Gastrocnemius medialis (tissue), 4 donors: Measurements from ENCODE around the gene ARHGAP6. TPM values are rescaled to one million over a fixed set of nuclear protein-coding genes. Genes with fewer than 3 reads are reported as not detected.

Source experiments
- ATAC-seq, 2 donors: fragments of 150-250 bp; one replicate each; pipeline ENCODE4 v1.9.1; 2016
- DNase-seq, 2 donors: peaks; one replicate each; pipeline ENCODE4 v3.0.0-alpha.2; 2019
- H3K27ac ChIP-seq, 4 donors: fragments of 200-600 bp; sonication (generic); 1 replicate in 1 of 4; 2 replicates in 3 of 4; pipeline ENCODE4 v1.5.1; 2016 to 2018; ENCODE audit warnings: mild to moderate bottlenecking in 2 of 4, moderate library complexity in 1 of 4
- H3K27me3 ChIP-seq, 3 donors: fragments of 200-600 bp; sonication (generic) in 2 of 3; 1 replicate in 1 of 3; 2 replicates in 2 of 3; pipeline versions ENCODE4 v1.5.1 to v1.6.0; 2016 to 2019; ENCODE audit warnings: mild to moderate bottlenecking in 1 of 3, moderate library complexity in 1 of 3
- H3K36me3 ChIP-seq, 2 donors: fragments of 200-600 bp; sonication (generic) in 1 of 2; one replicate each; pipeline ENCODE4 v1.5.1; 2017 to 2018
- H3K4me1 ChIP-seq, 2 donors: fragments of 200-600 bp; sonication (generic) in 1 of 2; one replicate each; pipeline ENCODE4 v1.5.1; 2016 to 2017; ENCODE audit warnings: mild to moderate bottlenecking in 2 of 2
- H3K4me3 ChIP-seq, 4 donors: fragments of 200-600 bp; sonication (generic) in 3 of 4; 1 replicate in 1 of 4; 2 replicates in 3 of 4; pipeline ENCODE4 v1.5.1; 2016 to 2019; ENCODE audit warnings: mild to moderate bottlenecking in 2 of 4
- H3K9me3 ChIP-seq, 3 donors: fragments of 200-600 bp; sonication (generic) in 2 of 3; 1 replicate in 1 of 3; 2 replicates in 2 of 3; pipeline ENCODE4 v1.5.1; 2016 to 2019
- POLR2A ChIP-seq, 2 donors: fragments of 450-650 bp; IDR thresholded peaks; one replicate each; pipeline ENCODE4 v1.6.1; 2017; ENCODE audit warnings: antibody characterized with exemption in 2 of 2, mild to moderate bottlenecking in 2 of 2, moderate library complexity in 2 of 2
- in situ Hi-C, 4 donors: fragments of 200-750 bp; cut with MboI; loops; one replicate each; pipeline versions ENCODE4 v1.15.0 to v1.8.0; 2017; ENCODE audit warnings: low sequenced_read_pairs in 4 of 4
- intact Hi-C: fragments of 100-400 bp; cut with DNase I; formaldehyde crosslinking; loops from one replicate; pipeline ENCODE4 v1.15.1; 2023; ENCODE audit warnings: low total_unique reads
- total RNA-seq, 4 donors: library from RNA; depleted of rRNA; stranded (reverse); fragments of >200 nt; gene quantifications; one replicate each; pipeline versions ENCODE4 v1.1.0 to v1.2.3, GENCODE V29; 2016
- TF ChIP-seq, protein P1 (sequence below), 5 experiments: fragments of 450-650 bp in 3 of 5; fragments of 200-600 bp in 2 of 5; sonication (generic) in 2 of 5; IDR thresholded peaks in 4 of 5; conservative IDR thresholded peaks in 1 of 5; 1 replicate in 4 of 5; 2 replicates in 1 of 5; pipeline ENCODE4 v1.5.1; 2016 to 2019; ENCODE audit warnings: antibody characterized with exemption in 5 of 5, mild to moderate bottlenecking in 3 of 5, moderate library complexity in 3 of 5

The ARHGAP6 gene
- total RNA-seq, 4 donors from 2014 or later, result 10.7 to 18.0 (median 14.9) TPM

DNA sequence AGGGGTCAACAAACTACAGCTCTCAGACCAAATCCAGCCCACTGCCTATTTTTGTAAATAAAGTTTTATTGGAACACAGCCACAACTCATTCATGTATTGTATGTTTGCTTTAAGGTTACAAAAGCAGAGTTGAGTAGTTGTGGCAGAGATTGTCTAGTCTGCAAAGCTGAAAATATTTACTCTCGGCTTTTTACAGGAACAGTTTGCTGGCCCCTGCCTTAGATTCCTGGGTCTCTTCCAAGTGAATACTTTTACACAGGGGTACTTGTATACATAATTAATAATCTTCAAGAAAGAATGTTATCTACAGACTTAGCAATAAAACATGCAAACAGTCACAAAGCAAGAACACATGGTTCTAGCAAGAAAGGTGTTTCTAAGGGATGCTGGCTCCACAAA, 218.3 kb downstream of the ARHGAP6 start:
- in situ Hi-C loops, result no loop called here
- no peak for TF ChIP-seq POLR2A (IDR thresholded peaks at IDR 0.05)
- TF ChIP-seq, protein P1, sequence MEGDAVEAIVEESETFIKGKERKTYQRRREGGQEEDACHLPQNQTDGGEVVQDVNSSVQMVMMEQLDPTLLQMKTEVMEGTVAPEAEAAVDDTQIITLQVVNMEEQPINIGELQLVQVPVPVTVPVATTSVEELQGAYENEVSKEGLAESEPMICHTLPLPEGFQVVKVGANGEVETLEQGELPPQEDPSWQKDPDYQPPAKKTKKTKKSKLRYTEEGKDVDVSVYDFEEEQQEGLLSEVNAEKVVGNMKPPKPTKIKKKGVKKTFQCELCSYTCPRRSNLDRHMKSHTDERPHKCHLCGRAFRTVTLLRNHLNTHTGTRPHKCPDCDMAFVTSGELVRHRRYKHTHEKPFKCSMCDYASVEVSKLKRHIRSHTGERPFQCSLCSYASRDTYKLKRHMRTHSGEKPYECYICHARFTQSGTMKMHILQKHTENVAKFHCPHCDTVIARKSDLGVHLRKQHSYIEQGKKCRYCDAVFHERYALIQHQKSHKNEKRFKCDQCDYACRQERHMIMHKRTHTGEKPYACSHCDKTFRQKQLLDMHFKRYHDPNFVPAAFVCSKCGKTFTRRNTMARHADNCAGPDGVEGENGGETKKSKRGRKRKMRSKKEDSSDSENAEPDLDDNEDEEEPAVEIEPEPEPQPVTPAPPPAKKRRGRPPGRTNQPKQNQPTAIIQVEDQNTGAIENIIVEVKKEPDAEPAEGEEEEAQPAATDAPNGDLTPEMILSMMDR (IDR thresholded peaks at IDR 0.05 in 4 of 5, conservative IDR thresholded peaks at IDR 0.05 in 1 of 5), result no peak
- Histone ChIP-seq H3K27ac (no peak overlapping the region), H3K4me3 (no peak overlapping the region), H3K4me1 (no peaks in the 10 kb centered on the region), H3K36me3 (no peaks in the 10 kb centered on the region), H3K9me3 (no peaks in the 10 kb centered on the region), H3K27me3 (no peaks in the 10 kb centered on the region)
- DNase-seq (no peak), ATAC-seq (no peak)
- intact Hi-C loops, result loop anchor here (10.0 kb wide), 1 partner anchor 57 kb away; no protein-coding TSS in a partner anchor

DNA sequence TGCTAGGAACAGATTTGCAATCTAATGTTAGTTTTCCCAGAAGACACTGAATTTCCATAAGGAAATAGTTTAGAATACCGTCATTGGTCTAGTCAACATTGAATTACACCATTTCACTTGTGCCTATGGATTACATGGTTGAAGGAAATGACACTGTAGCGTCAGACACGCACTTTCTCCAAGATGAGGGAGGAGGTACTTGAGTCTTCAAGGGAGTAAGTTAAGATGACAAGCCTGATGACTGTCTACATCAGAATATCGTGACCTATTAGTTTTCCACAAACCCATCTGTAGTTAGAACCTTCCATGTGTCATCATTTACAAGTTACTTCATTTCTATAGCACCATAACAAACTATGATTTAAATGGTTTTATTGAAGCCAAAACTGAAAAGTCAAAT, 218.8 kb downstream of the ARHGAP6 start:
- in situ Hi-C loops, result no loop called here

DNA sequence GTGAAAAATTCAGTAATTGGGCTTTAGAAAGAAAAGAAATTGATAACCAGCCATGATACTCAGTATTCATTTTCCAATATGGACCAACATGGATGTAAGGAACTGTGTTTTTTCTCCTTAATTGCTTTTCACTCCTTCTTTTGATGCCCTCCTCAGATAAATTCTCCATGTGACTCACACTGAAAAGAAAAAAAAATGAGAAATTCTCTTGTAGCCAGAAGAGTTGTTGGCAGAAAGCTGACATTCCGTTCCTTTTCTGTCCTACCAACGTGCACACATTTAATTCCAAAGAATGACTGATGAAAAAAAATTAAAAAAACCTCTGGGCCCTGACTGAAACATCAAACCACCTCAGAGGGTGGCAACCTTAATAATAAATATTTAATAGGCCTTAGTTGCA, 219.4 kb downstream of the ARHGAP6 start:
- in situ Hi-C loops, result no loop called here
- intact Hi-C loops, result loop anchor here (10.0 kb wide), 1 partner anchor 58 kb away; no protein-coding TSS in a partner anchor
- no peaks in the 10 kb centered on the region for H3K36me3 ChIP-seq
- DNase-seq (no peak), ATAC-seq (no peak)
- H3K27ac ChIP-seq, result peak overlapping the region in 1 of 4 donors; percentile 14
- H3K4me1 ChIP-seq, result no peaks in the 10 kb centered on the region
- no peaks in the 10 kb centered on the region for H3K27me3 ChIP-seq
- TF ChIP-seq, protein P1 (IDR thresholded peaks at IDR 0.05 in 4 of 5, conservative IDR thresholded peaks at IDR 0.05 in 1 of 5), result no peak
- no peak for TF ChIP-seq POLR2A (IDR thresholded peaks at IDR 0.05)
- H3K9me3 ChIP-seq, result no peaks in the 10 kb centered on the region
- no peak overlapping the region for H3K4me3 ChIP-seq

More for the DNA sequence above, 218.8 kb downstream of the ARHGAP6 start:
- DNase-seq, result no peak
- intact Hi-C loops, result loop anchor here (10.0 kb wide), 1 partner anchor 58 kb away; no protein-coding TSS in a partner anchor
- Histone ChIP-seq H3K4me3 (no peak overlapping the region), H3K36me3 (no peaks in the 10 kb centered on the region), H3K27ac (no peak overlapping the region), H3K27me3 (no peaks in the 10 kb centered on the region), H3K9me3 (no peaks in the 10 kb centered on the region), H3K4me1 (no peaks in the 10 kb centered on the region)
- no peak for ATAC-seq
- TF ChIP-seq POLR2A (IDR thresholded peaks at IDR 0.05), result no peak
- TF ChIP-seq, protein P1 (IDR thresholded peaks at IDR 0.05 in 4 of 5, conservative IDR thresholded peaks at IDR 0.05 in 1 of 5), result no peak

DNA sequence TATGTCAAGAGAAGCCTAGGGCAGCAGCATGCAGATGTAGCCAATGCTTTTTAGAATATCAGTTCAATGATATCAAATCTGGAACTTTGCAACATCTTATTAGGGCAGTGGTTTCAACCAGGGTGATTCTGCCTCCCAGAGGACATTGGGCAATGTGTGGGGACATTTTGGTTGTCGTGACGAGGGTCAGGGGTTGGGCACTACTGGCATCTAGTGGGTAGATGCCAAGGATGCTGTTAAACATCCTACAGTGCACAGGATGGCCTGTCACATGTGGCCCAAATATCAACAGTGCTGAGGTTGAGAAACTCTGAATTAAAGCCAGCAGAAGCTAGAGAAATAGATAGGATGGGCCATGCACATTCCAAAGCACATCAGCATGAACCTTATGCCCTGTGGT, 220.2 kb downstream of the ARHGAP6 start:
- in situ Hi-C loops (no loop called here), intact Hi-C loops (loop anchor here (10.0 kb wide), 1 partner anchor 59 kb away; no protein-coding TSS in a partner anchor)
- H3K9me3 ChIP-seq, result no peaks in the 10 kb centered on the region
- H3K27me3 ChIP-seq, result no peaks in the 10 kb centered on the region
- DNase-seq (no peak), ATAC-seq (no peak)
- H3K4me1 ChIP-seq, result peaks cover 0 to under 1% of the 10 kb centered on the region in 2 donors
- H3K36me3 ChIP-seq, result no peaks in the 10 kb centered on the region
- TF ChIP-seq POLR2A (IDR thresholded peaks at IDR 0.05), result no peak
- H3K27ac ChIP-seq, result no peak overlapping the region
- no peak overlapping the region for H3K4me3 ChIP-seq

DNA sequence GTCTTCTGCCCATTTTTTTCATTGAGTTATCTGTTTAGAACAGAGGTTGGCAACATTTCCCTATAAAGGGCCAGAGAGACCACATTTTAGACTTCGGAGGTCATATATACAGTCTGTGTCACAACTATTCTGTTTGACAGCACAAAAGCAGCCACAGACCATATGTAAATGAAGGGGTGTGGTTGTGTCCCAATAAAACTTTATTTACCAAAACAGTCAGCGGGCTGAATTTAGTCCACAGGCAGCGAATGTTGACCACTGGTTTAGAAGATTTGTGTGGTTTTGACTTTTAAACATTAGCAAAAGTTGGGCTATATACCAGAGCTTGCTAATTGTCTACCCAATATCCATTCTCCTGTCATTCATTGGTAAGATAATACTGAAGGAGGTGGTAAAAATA, 221.7 kb downstream of the ARHGAP6 start:
- Histone ChIP-seq H3K4me3 (no peak overlapping the region), H3K36me3 (no peaks in the 10 kb centered on the region), H3K4me1 (peaks cover 4 to 6% of the 10 kb centered on the region in 2 donors), H3K27ac (no peak overlapping the region), H3K27me3 (no peaks in the 10 kb centered on the region), H3K9me3 (no peaks in the 10 kb centered on the region)
- in situ Hi-C loops, result no loop called here
- TF ChIP-seq POLR2A (IDR thresholded peaks at IDR 0.05), result no peak
- intact Hi-C loops, result loop anchor here (10.0 kb wide), 1 partner anchor 61 kb away; no protein-coding TSS in a partner anchor
- ATAC-seq (no peak), DNase-seq (no peak)

DNA sequence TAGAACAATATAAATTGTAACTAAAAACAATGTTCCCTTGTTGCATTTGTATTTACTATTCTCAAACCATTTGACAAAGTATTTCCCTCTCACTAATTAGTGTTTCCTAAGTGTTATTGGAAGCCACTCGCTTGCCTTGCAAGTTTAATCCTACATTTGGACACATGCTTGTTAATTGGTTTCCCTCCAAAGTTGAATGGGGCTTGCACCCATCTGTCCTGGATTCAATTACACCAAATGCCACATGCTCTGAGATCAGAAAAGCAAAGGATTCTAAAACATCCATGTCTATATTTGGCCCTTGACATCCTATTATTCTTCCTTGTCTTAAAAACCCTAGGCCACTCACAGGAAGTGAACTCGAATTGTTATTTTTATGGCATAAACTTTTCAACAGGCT, 225.9 kb downstream of the ARHGAP6 start:
- no peak for ATAC-seq
- Histone ChIP-seq H3K36me3 (no peaks in the 10 kb centered on the region), H3K27ac (no peak overlapping the region), H3K4me1 (peaks cover 6% of the 10 kb centered on the region in 2 donors), H3K9me3 (no peaks in the 10 kb centered on the region), H3K27me3 (no peaks in the 10 kb centered on the region), H3K4me3 (no peak overlapping the region)
- in situ Hi-C loops (no loop called here), intact Hi-C loops (loop anchor here (10.0 kb wide), 1 partner anchor 65 kb away; no protein-coding TSS in a partner anchor)
- DNase-seq, result no peak
- TF ChIP-seq, protein P1 (IDR thresholded peaks at IDR 0.05 in 4 of 5, conservative IDR thresholded peaks at IDR 0.05 in 1 of 5), result no peak
- no peak for TF ChIP-seq POLR2A (IDR thresholded peaks at IDR 0.05)
